Measurements from ENCODE around the gene SMURF2. TPM values are rescaled to one million over a fixed set of nuclear protein-coding genes. Genes with fewer than 3 reads are reported as not detected.
A peak's percentile ranks its signal among the peaks of the same experiment; 100 is the strongest.
"Not testable (repeated sequence)": the region's sequence is repeated elsewhere in the genome, so short reads cannot be mapped to it uniquely, and the experiment has no call there.

The SMURF2 gene
- total RNA-seq, 1 donor from 2014 or later = 36.6 TPM

DNA sequence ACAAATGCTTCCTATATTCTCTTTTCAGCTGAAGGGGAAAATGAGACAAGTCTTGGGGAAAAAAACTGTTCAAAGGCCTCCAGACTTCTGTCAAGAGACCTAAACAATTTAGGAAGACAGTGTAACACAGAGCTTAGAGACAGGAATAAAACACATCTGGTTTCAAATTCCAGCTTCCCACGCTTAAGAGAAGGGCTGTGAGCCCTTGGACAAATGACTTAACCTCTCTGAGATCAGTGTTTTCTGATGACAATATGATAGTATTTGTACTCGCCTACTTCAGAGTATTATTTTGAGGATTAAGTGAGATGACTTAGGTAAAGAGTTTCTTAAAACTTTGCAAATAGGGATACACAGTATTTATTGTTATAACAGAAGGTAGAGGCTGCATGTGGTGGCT, 29.5 kb downstream of the SMURF2 start:
- DNase-seq (ENCODE audit: low spot score) = no peak

- DNase-seq (ENCODE audit: low spot score) = no peak
These were observed 29.9 kb downstream of the SMURF2 start for GRCh38 chr17:64632194-64632593.

- DNase-seq (ENCODE audit: low spot score) = no peak
These were observed 31.5 kb downstream of the SMURF2 start for GRCh38 chr17:64630309-64631223.

GRCh38 chr17:64628641-64629040, 33.5 kb downstream of the SMURF2 start:
- no peak for DNase-seq (ENCODE audit: low spot score)

- DNase-seq (ENCODE audit: low spot score) = no peak
These were observed 34.3 kb downstream of the SMURF2 start for GRCh38 chr17:64627797-64628196.

GRCh38 chr17:64626827-64627226, 35.3 kb downstream of the SMURF2 start:
- DNase-seq (ENCODE audit: low spot score) = no peak

- DNase-seq (ENCODE audit: low spot score) = no peak
These were observed 36.6 kb downstream of the SMURF2 start for GRCh38 chr17:64625541-64625940.

GRCh38 chr17:64622931-64623654, 39.0 kb downstream of the SMURF2 start:
- DNase-seq (ENCODE audit: low spot score) = peak; percentile 34

DNA sequence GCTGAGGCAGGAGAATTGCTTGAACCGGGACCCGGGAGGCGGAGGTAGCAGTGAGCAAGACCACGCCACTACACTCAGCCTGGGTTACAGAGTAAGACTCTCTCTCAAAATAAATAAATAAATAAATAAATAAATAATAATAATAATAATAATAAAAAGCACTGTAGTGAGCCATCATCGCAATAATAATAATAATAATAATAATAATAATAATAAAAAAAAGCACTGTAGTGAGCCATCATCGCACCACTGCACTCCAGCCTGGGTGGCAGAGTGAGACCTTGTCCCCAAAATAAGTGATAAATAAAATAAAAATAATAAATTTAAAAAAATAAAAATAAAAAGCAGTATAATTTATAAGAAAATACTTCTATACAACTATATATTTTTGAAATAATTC, 40.3 kb downstream of the SMURF2 start:
- no peak for DNase-seq (ENCODE audit: low spot score)

GRCh38 chr17:64618848-64619247, 43.3 kb downstream of the SMURF2 start:
- DNase-seq (ENCODE audit: low spot score) = no peak

- no peak for DNase-seq (ENCODE audit: low spot score)
These were observed 44.9 kb downstream of the SMURF2 start for GRCh38 chr17:64617125-64617780.

GRCh38 chr17:64615028-64615677, 47.0 kb downstream of the SMURF2 start:
- peak; percentile 45 for DNase-seq (ENCODE audit: low spot score)

DNA sequence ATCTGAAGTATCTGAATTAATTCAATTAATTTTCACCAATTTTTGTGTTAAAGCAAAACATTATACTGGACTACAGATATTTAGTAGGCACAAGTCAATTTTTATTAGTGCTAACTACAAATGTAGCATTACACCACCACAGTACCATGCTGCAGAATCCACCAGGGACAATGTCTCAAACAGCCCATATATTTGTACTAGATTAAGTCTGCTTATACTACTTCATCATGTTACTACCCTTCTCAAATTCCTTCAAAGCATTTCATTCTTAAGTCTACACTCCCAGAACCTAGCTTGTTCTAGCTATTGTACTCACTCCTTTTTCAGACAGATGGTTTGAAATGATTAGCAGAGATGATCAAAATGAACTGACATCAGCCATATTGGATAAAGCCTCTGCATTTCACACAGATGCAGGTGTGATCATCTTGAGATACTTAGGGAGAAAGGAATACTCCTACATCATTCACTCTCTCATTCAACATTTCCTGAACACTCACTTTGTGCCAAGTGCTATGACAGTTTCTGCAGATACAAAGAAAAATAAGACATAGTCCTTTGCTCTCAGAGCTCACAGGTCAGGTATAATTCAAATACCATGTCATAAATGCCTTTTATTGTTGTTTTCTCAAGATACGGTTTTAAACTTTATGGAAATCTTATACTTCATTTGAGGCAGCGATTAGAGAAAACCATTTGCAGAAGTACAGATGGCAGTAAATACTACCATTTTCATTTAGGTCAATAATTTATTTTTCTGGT, 47.7 kb downstream of the SMURF2 start:
- DNase-seq (ENCODE audit: low spot score) = no peak

DNA sequence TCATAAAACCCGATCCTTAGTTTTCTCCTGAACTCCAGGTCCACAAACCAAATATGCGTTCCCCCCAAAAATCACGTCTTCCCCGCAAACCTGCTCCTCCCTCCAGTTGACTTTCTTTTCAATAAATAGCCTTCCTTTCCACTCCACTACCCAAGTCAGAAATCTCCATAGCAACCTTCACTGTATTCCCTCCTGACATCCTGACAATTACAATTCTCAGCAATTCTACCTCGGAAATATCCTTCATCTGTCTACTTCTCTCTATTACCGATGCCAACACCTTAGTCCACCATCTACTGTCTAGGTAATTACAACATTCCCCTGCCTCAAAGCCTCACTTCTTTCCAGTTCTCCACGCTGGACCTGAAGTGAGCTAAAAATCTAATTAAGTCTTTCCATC, 50.7 kb downstream of the SMURF2 start:
- DNase-seq (ENCODE audit: low spot score) = no peak

DNA sequence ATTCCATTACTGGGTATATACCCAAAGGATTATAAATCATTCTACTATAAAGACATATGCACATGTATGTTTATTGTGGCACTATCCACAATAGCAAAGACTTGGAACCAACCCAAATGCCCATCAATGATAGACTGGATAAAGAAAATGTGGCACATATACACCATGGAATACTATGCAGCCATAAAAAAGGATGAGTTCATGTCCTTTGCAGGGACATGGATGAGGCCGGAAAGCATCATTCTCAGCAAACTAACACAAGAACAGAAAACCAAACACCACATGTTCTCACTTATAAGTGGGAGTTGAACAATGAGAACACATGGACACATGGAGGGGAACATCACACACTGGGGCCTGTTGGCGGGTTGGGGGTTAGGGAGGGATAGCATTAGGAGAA, 51.9 kb downstream of the SMURF2 start:
- DNase-seq (ENCODE audit: low spot score) = not testable (repeated sequence)

GRCh38 chr17:64608571-64608981, 53.5 kb downstream of the SMURF2 start:
- DNase-seq (ENCODE audit: low spot score) = no peak

DNA sequence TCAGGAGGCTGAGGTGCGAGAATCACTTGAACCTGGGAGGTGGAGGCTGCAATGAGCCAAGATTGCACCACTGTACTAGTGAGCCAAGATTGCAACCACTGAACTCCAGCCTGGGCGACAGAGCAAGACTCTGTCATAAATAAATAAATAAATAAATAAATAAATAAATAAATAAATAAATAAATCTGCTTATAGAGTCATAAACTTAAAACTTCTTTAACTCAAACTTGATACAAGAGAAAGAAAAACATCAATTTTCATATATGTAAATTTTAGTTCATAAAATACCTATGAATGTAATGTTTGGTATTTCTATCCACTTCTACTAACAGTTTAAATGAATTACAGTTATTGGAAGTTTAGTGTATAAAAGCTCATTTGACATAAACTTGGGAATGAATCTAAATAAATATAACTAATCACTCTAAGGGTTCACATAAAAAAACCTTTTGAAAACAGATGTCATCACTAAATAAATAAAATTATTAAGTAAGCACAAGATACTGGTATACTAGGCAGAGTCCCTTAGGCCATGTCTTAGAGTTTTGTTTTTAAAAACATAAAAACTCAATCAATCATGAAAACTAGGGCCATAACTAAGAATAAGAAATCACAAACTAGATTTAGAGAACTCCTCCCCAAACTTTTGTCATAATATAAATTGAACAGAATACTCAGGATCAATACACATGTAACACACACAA, 54.1 kb downstream of the SMURF2 start:
- no peak for DNase-seq (ENCODE audit: low spot score)

DNA sequence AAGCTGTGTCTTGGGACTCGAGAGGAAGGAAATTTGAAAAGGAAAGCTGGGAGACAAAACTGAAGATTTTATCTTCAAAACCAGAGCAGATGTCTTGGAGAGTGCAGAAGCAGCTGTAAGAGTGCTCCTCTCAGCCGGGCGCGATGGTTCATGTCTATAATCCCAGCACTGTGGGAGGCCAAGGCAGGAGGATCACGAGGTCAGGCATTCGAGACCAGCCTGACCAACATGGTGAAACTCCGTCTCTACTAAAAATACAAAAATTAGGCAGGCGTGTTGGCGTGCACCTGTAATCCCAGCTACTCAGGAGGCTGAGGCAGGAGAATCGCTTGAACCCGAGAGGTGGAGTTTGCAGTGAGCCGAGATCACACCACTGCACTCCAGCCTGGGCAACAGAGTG, 57.6 kb downstream of the SMURF2 start:
- DNase-seq (ENCODE audit: low spot score) = not testable (repeated sequence)

DNA sequence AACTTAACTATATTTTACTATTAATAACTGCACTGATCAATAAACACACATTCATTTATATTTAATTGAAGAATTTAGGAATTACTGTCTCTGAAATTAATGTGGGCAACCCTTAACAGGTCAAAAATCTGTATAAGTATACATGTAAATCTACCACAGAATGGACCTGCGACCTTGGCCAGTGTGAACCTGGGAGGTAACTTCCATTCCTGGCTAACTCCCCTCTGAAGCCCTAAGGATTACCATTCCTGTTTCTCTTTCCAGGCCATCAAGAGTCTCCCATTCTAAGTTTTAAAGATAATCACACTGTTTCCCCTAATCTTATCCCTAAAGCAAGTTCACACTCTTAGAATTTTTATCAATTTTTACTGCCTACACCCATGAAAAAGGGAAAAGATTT, 58.1 kb downstream of the SMURF2 start:
- no peak for DNase-seq (ENCODE audit: low spot score)

GRCh38 chr17:64599827-64600226, 62.3 kb downstream of the SMURF2 start:
- DNase-seq (ENCODE audit: low spot score) = no peak

Measured in umbilical cord (tissue), 2 donors.